Fibroblast of skin of right quadriceps (primary cell): ENCODE results near the gene MAP2K1.
"Not testable (repeated sequence)": the region's sequence is repeated elsewhere in the genome, so short reads cannot be mapped to it uniquely, and the experiment has no call there.

Source experiments
- DNase-seq: peaks from one replicate; pipeline ENCODE4 v3.0.0-alpha.2; 2013

MAP2K1 gene

DNA sequence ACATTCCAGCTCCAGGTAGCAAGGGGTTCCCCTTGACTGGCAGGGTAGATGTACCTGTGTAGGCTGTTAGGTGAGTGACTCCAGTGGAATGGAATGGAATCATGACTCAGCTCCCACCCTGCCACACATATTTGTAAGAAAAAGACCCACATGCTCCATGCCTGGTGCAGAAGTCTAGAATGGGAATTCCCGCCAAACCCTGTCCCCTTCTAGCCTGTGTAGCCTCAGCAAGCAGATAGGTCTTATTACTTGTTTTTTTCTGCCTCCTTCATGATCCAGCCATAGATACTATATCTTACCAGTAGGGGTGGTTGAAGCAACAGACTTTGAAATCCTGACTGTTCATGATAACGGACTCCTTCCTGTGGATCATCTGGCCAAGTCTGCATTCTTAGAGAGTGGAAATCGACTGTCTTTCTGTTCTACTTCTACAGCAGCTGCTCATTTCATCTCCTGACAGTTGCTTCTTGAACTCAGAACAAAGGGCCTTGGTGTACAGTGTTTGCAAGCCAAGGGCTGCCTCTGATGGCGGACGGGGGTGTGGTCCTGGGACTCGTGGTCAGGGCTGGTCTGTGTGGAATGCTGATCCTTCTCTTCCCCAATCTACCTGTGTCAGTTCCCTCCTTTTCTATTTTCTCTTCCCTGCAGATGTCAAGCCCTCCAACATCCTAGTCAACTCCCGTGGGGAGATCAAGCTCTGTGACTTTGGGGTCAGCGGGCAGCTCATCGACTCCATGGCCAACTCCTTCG, 94.6 kb downstream of the MAP2K1 start:
- DNase-seq: no peak

DNA sequence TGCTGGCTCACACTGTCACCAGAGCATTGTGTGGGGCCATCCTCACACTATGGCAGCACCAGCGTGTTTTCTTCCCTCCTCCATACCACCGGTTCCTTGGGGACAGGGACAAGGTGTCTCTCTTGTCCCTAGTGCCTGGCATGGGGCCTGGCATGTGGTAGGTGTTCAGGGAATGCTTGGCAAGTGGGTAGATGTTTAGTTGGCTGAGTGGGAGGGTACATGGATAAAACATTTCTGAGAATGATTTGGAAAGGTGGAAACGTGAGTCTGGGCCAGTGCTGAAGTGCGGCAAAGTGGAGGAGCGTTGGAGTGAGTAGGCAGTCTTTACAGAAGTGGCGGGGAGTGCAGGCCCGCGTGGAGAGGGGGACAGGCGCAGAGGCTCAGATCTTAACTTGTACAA, 95.8 kb downstream of the MAP2K1 start:
- no peak for DNase-seq

DNA sequence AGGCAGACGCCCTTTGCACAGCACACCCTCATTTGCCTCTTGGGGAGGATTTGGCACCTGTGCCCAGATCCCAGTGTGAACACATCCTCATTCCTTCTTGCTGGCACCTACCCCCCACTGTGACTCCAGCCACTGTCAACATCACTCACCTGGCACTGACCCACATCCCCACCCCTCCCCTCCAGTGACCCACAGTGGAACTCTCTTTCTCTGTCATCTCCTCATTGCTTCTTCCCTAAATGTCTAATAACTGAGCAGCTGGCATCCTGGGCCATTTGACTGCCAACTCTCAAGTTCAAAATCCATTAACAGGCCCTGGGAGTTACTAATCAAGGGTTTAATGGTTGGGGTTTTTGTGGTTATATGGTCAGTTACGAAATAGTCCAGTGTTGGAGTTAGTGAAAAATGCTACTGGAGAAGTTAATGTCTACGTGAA, 96.4 kb downstream of the MAP2K1 start:
- peak; percentile 70 for DNase-seq

- no peak for DNase-seq
These were observed 97.9 kb downstream of the MAP2K1 start for GRCh38 chr15:66484539-66485112.

DNA sequence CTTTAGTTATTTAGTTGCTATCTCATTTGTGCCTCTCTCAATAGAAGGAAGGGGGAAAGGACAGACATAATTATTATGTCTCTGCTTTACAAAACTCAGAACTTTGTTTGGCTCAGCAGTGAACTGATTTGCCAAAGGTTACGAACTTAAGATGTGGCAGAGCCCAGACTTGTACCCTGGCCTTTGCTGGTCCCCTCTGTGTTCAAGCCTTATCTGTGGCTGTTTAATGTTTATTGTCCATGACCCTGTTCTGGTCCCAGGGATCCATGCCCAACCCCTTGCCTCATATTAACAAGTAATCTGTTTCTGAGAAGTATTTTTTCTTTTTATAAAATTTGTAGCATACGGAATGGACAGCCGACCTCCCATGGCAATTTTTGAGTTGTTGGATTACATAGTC, 100.2 kb downstream of the MAP2K1 start:
- no peak for DNase-seq

- DNase-seq: no peak
These were observed 101.8 kb downstream of the MAP2K1 start for GRCh38 chr15:66488525-66488924.

DNA sequence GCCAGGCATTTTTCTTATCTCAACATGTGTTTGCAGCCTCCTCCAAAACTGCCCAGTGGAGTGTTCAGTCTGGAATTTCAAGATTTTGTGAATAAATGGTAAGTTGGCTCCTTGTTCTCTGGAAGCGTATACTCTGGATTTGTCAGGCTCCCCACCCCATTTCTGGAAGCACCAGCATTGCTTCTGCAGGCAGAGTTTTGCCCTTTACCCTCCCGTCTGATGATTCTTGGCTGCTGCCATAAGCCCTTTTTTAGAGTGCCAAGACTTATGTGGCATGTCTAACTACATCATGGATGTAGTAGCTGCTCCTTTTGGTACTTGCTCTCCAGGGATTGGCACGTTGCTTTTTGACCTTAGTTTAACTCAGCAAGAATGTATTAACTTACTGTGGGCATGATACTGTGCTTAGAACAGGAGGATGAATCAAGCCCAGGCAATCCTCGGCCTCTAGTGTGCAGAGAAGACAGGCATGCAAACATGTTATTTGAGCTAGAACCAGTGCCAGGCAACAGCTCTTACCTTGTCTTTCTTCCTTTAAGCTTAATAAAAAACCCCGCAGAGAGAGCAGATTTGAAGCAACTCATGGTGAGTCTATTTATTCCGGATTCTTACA, 102.6 kb downstream of the MAP2K1 start:
- no peak for DNase-seq

DNA sequence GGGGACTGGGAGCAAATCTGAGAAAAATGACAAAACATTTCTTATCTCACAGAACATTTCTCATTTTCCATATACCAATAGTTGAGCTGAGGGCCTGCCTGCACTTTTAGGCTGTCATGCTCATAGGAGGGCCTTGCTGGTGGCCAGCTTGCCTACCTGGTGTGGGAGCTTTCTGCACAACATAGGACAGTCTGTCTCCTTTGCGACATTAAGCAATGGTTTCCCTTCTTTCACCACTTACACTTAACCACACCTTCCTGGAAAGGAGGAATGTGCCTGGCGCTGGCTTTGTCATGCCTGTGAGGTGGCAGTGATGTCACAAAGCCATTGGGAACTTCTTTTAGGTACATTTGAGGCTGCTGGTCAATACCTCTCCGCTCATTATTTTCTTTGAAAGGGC, 105.1 kb downstream of the MAP2K1 start:
- no peak for DNase-seq

DNA sequence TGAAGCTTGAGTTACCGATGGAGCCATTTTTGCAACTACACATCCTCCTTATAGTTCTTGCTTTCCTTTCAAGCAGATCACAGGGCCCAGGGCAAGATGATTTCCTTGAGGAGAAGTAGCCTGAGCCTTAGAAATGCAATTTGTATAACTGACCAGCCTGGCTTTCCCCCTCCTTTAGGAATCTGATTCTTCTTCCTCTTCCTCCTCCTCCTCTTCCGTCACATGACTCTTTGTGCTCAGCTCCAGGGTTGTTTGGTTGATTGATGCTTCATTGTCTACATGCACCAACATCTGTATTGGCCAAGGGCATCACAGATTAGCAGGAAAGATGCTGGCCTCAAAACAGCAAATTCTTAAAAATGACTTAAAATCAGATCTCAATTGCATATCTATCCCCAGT, 107.5 kb downstream of the MAP2K1 start:
- no peak for DNase-seq

DNA sequence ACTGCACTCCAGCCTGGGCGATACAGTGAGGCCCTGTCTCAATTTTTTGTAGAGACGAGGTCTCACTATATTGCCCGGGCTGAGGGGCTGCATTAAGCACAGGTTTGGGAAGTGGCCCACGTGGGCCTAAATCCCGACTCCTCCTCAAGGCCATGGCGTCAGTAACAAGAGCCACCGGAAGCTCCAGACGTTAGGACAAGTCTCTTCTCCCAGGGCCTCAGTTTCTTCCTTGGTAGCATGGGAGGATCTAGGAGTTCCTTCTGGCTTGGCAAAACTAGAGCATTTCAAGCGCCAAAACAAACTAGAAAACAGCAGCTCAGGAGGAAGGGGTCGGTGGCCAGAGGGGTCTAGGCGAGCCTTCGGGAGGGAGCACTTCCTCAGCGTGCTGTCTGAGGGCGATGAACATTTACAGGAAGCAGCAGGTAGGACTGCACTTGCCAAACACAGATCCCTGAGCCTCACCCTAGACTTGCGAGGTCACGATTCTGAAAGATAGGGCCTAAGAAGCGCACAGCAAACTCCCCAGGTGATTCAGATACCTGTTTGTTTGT, 110.3 kb downstream of the MAP2K1 start:
- DNase-seq: no peak

GRCh38 chr15:66497502-66498455, 111.1 kb downstream of the MAP2K1 start, which contains the start of gene SNAPC5:
TSS of gene SNAPC5 (minus strand) at chr15:66497762. CDS start at chr15:66497731, 31 bp downstream.
- peak; percentile 93 for DNase-seq

DNA sequence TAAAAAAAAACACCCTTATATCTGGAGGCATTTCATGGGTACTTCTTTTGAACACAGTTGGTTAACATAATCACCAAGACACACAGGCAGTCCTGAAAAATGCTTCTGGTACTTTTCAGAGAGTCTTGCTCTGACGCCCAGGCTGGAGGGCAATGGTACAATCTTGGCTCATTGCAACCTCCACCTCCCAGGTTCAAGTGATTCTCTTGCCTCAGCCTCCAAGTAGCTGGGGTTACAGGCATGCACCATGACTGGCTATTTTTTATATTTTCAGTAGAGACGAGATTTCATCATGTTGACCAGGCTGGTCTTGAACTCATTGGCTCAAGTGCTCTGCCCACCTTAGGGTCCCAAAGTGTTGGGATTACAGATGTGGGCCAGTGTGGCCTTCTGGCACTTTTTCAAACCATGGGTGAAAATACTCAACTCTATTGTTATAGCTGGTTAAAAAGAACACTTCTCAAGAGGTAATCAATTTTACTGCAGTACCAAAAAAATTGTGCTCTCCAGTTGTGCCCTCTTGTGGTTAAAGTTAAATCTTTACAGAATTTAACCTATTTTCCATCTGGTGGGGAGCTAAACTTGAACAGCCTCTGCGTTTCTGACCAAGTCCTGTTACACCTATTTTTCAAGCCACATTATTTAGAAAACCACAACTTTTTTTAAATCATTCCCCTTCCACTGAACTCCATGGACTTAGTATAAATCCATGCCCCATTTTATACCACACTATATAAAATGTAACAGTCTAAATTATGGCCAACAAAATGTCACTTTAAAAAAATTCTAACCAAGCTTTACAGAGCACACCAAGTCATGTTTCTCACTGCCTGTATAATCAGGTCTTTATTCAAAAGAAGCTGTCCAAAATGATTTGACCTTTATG, 112.0 kb downstream of the MAP2K1 start:
- DNase-seq: peak; percentile 52

DNA sequence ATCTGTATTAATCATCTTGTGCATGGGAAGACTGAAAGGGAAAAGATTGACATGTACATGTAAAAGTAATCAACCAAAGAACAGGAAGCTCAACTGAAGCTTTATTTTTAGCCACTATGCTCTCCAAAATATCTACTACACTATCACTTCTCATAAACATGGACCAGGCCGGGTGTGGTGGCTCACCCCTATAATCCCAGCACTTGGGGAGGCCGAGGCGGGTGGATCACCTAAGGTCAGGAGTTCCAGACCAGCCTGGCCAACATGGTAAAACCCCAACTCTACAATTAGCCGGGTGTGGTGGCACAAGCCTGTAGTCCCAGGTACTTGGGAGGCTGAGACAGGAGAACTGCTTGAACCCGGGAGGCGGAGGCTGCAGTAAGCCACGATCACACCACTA, 113.6 kb downstream of the MAP2K1 start:
- DNase-seq: not testable (repeated sequence)

GRCh38 chr15:66502491-66502890, 115.8 kb downstream of the MAP2K1 start:
- DNase-seq: no peak

- DNase-seq: not testable (repeated sequence)
These were observed 116.4 kb downstream of the MAP2K1 start for GRCh38 chr15:66503041-66503648.

GRCh38 chr15:66503780-66504562, 117.3 kb downstream of the MAP2K1 start:
- no peak for DNase-seq

DNA sequence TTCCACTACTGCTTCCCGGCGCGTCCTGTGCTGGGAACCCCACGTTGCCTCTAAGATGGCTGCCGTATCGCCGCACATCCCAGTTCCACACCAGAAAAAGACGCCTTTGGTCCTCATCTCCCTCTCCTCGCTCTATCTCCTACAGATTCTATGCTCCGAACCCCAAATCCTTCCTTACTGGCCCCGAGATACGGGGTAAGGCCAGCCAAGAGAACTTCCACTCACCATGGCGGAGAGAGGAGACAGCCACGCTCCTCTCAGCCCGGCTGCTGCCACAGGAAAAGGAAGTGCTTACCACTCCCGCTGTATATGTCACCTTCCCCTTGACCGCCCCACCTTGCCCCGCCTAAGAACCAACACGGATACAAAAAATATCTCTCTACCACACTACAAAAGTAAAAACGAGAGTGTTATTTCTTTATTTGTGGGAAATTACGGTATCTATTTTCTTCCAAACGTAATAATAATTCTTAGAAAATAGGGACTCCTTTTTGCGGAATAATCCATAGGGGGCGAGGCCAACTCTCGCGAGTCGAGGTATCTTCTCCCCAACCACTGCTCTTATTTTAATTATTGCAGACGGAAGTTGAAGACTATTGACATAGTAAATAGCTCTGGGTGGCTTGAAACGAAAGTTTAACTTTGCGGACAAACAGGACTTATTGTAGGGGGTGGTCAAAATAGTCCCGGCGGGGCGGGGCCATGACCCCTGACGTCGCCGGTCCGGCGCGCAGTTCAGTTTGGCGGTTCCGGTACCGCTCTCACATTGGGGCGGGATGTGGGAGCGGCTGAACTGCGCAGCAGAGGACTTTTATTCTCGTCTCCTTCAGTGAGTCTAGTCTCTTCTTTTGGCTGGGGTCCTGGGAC, 118.1 kb downstream of the MAP2K1 start, which contains the start of the genes RPL4 and ZWILCH:
RPL4 (minus strand) TSS at position 293 of the 867 bp plus-strand sequence; CDS start at position 228, 65 bp downstream.
ZWILCH (plus strand) TSS at position 764 of the 867 bp plus-strand sequence; CDS start at position 777, 13 bp downstream.
- DNase-seq: peak; percentile 92

DNA sequence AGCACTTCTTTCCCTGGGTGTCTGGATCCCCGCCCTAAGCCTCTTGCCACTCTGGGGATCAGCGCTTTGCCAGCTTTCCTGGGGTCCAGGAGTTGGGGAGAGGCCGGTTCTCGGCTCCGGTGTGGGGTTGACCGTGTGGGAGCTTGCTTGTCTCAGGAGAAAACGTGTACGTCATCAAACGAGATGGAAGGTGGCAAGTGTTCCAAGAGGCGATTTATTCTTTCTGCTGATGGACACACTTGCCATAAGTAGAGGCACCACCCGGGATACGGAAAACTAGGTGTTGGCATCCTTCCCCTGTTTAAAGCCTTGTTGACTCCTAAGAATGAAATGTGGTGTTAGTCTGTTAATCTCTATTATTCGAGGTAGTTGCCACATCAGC, 118.7 kb downstream of the MAP2K1 start:
- DNase-seq: no peak

DNA sequence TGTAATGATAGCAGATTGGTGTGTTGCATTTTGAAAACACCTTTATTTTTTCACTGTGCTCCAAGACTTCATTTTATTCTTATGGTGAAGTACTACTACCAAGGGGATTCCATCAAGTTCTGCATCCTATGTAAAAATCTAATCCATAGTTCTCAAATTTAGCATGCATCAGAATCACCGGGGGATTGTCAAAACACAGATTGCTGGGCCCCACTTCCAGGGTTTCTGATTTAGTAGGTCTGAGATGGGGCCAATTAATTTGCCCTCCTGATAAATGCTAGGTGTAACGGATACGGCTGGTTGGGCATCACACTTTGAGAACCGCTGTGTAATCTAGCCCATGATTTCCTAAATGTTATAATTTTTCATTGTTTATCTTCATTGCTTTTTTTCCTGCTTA, 119.1 kb downstream of the MAP2K1 start:
- DNase-seq: no peak
